Heart left ventricle (tissue), 16 donors: ENCODE data around the gene SEZ6L. TPM values are rescaled to one million over a fixed set of nuclear protein-coding genes. Genes with fewer than 3 reads are reported as not detected.

Experiments used
- ATAC-seq, 4 donors: fragments of 200-7000 bp; cut with Tn5 transposase; one replicate each; pipeline ENCODE4 v1.9.1; 2020 to 2022; ENCODE audit warnings: moderate library complexity in 4 of 4, mild to moderate bottlenecking in 3 of 4, moderate number of reproducible peaks in 1 of 4
- DNase-seq, 5 donors: peaks; one replicate each; pipeline ENCODE4 v3.0.0-alpha.2; 2020
- H3K27ac ChIP-seq, 12 donors: fragments of 200-600 bp; sonication (generic) in 4 of 12; one replicate each; pipeline versions ENCODE4 v1.5.0 to v1.8.0; 2016 to 2022; ENCODE audit warnings: mild to moderate bottlenecking in 2 of 12
- H3K27me3 ChIP-seq, 9 donors: fragments of 200-600 bp; sonication (generic) in 2 of 9; one replicate each; pipeline versions ENCODE4 v1.5.1 to v1.8.0; 2016 to 2022; ENCODE audit warnings: mild to moderate bottlenecking in 3 of 9
- H3K36me3 ChIP-seq, 9 donors: fragments of 200-600 bp; sonication (generic) in 2 of 9; one replicate each; pipeline versions ENCODE4 v1.5.0 to v1.8.0; 2018 to 2022; ENCODE audit warnings: mild to moderate bottlenecking in 2 of 9
- H3K4me1 ChIP-seq, 12 donors: fragments of 200-600 bp; sonication (generic) in 4 of 12; one replicate each; pipeline versions ENCODE4 v1.5.0 to v1.8.0; 2016 to 2022; ENCODE audit warnings: mild to moderate bottlenecking in 3 of 12
- H3K4me3 ChIP-seq, 12 donors: fragments of 200-600 bp; sonication (generic) in 4 of 12; one replicate each; pipeline versions ENCODE4 v1.5.0 to v1.8.0; 2017 to 2022; ENCODE audit warnings: mild to moderate bottlenecking in 9 of 12, moderate library complexity in 4 of 12
- H3K9me3 ChIP-seq, 12 donors: fragments of 200-600 bp; sonication (generic) in 4 of 12; one replicate each; pipeline versions ENCODE4 v1.5.0 to v1.8.0; 2016 to 2022; ENCODE audit warnings: mild to moderate bottlenecking in 1 of 12
- POLR2A ChIP-seq, 2 donors: fragments of 450-650 bp; IDR thresholded peaks; one replicate each; pipeline ENCODE4 v1.6.1; 2017; ENCODE audit warnings: antibody characterized with exemption in 2 of 2, mild to moderate bottlenecking in 2 of 2, moderate library complexity in 2 of 2
- WGBS, 4 donors: extraction: QIAGEN DNeasy Blood & Tissue Kit in 2 of 4; methylation state at CpG; one replicate each; pipeline versions ENCODE4 v1.1.5 to v1.1.7; 2013 to 2018; 5-methylcytosine and 5-hydroxymethylcytosine counted together
- intact Hi-C, 10 donors: fragments of 100-400 bp; cut with DNase I; formaldehyde crosslinking; loops; one replicate each; pipeline versions ENCODE4 v1.11.1 to v1.14.2; 2022
- polyA plus RNA-seq, 2 donors: library from polyadenylated mRNA; stranded (reverse); fragments of 200-250 nt; gene quantifications; one replicate each; pipeline ENCODE4 v1.2.3, GENCODE V29; 2013
- total RNA-seq, 9 donors: library from RNA; depleted of rRNA in 2 of 9; stranded (reverse); fragments of >200 nt in 2 of 9; fragmentation: NEBNext Ultra II Directional in 3 of 9; extraction: Animal tissue kit (Norgen Biotek cat#: 25700) in 3 of 9; gene quantifications; one replicate each; pipeline versions ENCODE4 v1.1.0 to v1.2.4, GENCODE V29; 2016 to 2023
- TF ChIP-seq, protein P1 (sequence below), 12 donors: fragments of 200-600 bp; sonication (generic) in 4 of 12; IDR thresholded peaks; one replicate each; pipeline versions ENCODE4 v1.5.0 to v1.8.0; 2018 to 2022; ENCODE audit warnings: antibody characterized with exemption in 12 of 12, mild to moderate bottlenecking in 5 of 12
- donor health status: ischemic (EF 13 %, LVEDD 7.1; RV severe dilation, severe dysfunction).
- donor health status: healthy with polysubstance abuse.
- donor health status: DM: no; HTN: yes; CAD: no.
- donor health status: DM: no; HTN: no; CAD: no.
- donor health status: ischemic (EF 25% LVEDD 6.9; RV normal size, moderate dysfunction).
- donor health status: ischemic (EF 25% LVEDD 5.7; RV mildly dilated, moderate dysfunction).
- donor health status: healthy.
- donor health status: DM: yes; HTN: yes; CAD: no.
- donor health status: ischemic (EF 35%, LVEDD 5.7; RV mildly dilated, moderate dysfunction).
- donor health status: nonischemic (EF 11% LVEDD 7.7; RV severe dilation, severe dysfunction).
- donor health status: DM: yes; HTN: yes; CAD: no.
- donor health status: PGD.
- donor health status: ischemic (EF 29% LVEDD 5.4; RV normal size, mild dysfunction).
- donor health status: nonischemic (EF 23%, LVEDD 6.1; RV moderate dilation, normal function).

The SEZ6L gene
- total and polyA plus RNA-seq, 11 donors = 0.04 to 1.6 (median 0.17) TPM; not detected in 2

DNA sequence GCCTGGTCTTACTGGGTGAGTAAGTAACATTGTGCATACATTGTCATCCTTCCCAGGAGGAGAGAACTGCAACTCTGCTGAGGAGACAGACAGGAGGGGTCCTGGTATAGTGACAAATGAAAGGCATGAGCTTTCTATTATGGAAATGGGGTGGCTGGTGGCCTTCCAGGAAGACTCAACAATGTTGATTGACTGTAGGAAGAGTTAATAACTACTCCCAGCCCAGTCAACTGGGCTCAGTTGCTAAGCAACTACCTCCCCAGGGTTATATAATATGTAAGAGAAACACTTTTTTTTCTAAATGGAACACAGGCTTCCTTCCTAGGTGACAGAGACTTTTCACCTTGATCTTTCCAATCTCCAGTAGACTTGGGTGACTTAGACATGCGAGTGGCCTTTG is 28.2 kb downstream of the SEZ6L start:
- intact Hi-C loops = no loop called here
- no peak for DNase-seq

DNA sequence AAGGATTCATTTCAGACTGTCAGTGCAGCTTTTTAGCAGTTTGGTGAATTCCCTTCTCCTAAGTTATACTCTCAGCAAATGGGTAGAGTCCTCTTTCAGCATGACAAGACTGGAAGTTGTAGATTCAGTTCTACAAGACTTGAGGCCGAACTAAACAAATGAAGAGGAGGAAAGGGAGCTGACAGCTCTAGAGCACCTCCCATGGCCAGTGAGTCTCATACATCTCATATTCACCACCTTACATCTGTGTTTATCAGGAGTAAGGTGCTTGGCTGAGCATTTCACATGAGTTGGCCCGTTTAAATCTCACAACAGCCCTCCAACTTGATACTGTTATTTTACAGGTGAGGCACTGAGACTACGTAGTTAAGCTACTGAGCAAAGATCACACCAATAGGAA is 30.4 kb downstream of the SEZ6L start:
- H3K4me3 ChIP-seq = no peak overlapping the region
- H3K36me3 ChIP-seq = no peaks in the 10 kb centered on the region
- intact Hi-C loops = loop anchor here in 1 of 10 donors (10.0 kb wide), 1 partner anchor 65 kb away; no protein-coding TSS in a partner anchor
- ATAC-seq (no peak), DNase-seq (no peak)
- TF ChIP-seq POLR2A (IDR thresholded peaks at IDR 0.05) = no peak
- TF ChIP-seq, protein P1, sequence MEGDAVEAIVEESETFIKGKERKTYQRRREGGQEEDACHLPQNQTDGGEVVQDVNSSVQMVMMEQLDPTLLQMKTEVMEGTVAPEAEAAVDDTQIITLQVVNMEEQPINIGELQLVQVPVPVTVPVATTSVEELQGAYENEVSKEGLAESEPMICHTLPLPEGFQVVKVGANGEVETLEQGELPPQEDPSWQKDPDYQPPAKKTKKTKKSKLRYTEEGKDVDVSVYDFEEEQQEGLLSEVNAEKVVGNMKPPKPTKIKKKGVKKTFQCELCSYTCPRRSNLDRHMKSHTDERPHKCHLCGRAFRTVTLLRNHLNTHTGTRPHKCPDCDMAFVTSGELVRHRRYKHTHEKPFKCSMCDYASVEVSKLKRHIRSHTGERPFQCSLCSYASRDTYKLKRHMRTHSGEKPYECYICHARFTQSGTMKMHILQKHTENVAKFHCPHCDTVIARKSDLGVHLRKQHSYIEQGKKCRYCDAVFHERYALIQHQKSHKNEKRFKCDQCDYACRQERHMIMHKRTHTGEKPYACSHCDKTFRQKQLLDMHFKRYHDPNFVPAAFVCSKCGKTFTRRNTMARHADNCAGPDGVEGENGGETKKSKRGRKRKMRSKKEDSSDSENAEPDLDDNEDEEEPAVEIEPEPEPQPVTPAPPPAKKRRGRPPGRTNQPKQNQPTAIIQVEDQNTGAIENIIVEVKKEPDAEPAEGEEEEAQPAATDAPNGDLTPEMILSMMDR (IDR thresholded peaks at IDR 0.05) = no peak
- H3K27ac ChIP-seq = no peak overlapping the region
- peaks cover 0 to 12% (median 0%) of the 10 kb centered on the region in 9 donors for H3K27me3 ChIP-seq
- H3K4me1 ChIP-seq = no peaks in the 10 kb centered on the region
- 42 to 56% (median 51%) methylated on average over 3 of the region's 3 CpGs for WGBS, 4 donors
- no peaks in the 10 kb centered on the region for H3K9me3 ChIP-seq

More for the DNA sequence above, 28.2 kb downstream of the SEZ6L start:
- H3K9me3 ChIP-seq = no peaks in the 10 kb centered on the region
- no peak overlapping the region for H3K27ac ChIP-seq
- ATAC-seq = no peak
- peaks cover 0 to 4% (median 0%) of the 10 kb centered on the region in 9 donors for H3K27me3 ChIP-seq
- no peak for TF ChIP-seq POLR2A (IDR thresholded peaks at IDR 0.05)
- TF ChIP-seq, protein P1 (IDR thresholded peaks at IDR 0.05) = no peak
- no peak overlapping the region for H3K4me3 ChIP-seq
- H3K36me3 ChIP-seq = no peaks in the 10 kb centered on the region
- WGBS, 4 donors = 44 to 100% (median 88%) methylated on average over 1 of the region's 1 CpG
- no peaks in the 10 kb centered on the region for H3K4me1 ChIP-seq

DNA sequence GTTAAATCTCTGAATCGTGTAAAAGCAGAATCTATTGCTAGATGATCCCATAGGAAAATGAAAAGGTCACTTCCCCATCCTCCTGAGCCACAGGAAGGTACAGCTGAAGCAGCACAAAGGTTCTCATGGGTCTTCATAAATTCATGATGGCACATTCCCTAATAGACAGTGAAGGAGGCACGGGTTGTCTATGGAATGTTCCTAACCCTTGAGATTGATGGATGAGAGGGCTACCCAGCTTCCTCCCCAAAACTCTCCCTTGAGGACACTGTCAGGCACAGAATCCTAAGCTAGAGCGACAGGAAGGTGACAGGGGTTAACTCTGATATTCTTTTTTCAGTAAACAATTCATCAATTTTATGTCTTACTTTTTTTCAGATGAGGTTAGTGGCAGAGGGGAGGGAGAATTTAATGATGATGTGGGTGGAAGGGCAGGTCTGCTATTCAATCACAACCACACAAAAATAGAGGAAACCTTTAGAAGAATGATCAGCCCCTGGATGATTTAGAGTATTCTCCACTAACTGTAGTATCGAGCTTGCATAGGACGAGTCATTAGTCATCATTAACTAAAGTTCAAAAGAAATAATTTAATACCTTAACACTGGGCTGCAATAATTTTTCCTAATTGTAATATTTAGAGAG is 33.1 kb downstream of the SEZ6L start:
- no peak overlapping the region for H3K27ac ChIP-seq
- TF ChIP-seq POLR2A (IDR thresholded peaks at IDR 0.05) = no peak
- TF ChIP-seq, protein P1 (IDR thresholded peaks at IDR 0.05) = no peak
- no peaks in the 10 kb centered on the region for H3K36me3 ChIP-seq
- no peak overlapping the region for H3K4me3 ChIP-seq
- H3K9me3 ChIP-seq = no peaks in the 10 kb centered on the region
- no peaks in the 10 kb centered on the region for H3K4me1 ChIP-seq
- DNase-seq (no peak), ATAC-seq (no peak)
- peaks cover 0 to 12% (median 0%) of the 10 kb centered on the region in 9 donors for H3K27me3 ChIP-seq
- intact Hi-C loops = loop anchor here in 1 of 10 donors (10.0 kb wide), 1 partner anchor 62 kb away; no protein-coding TSS in a partner anchor
- WGBS, 4 donors = 46 to 64% (median 56%) methylated on average over 5 of the region's 5 CpGs

DNA sequence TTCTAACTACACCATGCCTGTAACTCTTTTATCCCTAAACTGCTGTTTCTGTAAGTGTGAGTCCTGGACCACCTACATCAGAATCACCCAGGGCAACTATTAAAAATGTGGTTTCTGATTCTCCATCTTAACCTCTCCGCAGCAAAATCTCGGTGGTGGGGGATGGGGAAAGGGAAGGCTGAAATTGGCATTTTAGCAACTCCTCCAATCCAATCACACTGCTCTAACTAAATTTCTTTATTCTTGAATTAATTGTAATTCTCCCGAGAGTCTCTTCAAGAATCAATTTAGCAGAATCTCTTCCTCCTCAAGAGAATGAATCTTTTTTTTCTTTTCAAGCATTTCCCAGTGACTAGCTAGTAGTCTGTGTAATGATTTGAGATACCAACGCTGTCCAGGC is 36.2 kb downstream of the SEZ6L start:
- H3K4me3 ChIP-seq = no peak overlapping the region
- ATAC-seq = no peak
- peaks cover 0 to 8% (median 0%) of the 10 kb centered on the region in 9 donors for H3K27me3 ChIP-seq
- no peaks in the 10 kb centered on the region for H3K4me1 ChIP-seq
- DNase-seq = no peak
- 76 to 80% (median 79%) methylated on average over 4 of the region's 4 CpGs for WGBS, 4 donors
- no peak overlapping the region for H3K27ac ChIP-seq
- H3K36me3 ChIP-seq = no peaks in the 10 kb centered on the region
- TF ChIP-seq POLR2A (IDR thresholded peaks at IDR 0.05) = no peak
- TF ChIP-seq, protein P1 (IDR thresholded peaks at IDR 0.05) = no peak
- intact Hi-C loops = loop anchor here in 1 of 10 donors (10.0 kb wide), 1 partner anchor 59 kb away; no protein-coding TSS in a partner anchor
- H3K9me3 ChIP-seq = no peaks in the 10 kb centered on the region
